Neural progenitor cell (in vitro differentiated cells): ENCODE measurements around the gene SNX1.

Experiments used
- EZH2phosphoT487 ChIP-seq: fragments of 200-600 bp; sonication (generic); IDR thresholded peaks from 2 replicates; pipeline ENCODE4 v1.6.1; 2017; ENCODE audit warnings: antibody characterized with exemption
- TF ChIP-seq, protein P1 (sequence below): fragments of 200-600 bp; sonication (generic); IDR thresholded peaks from 2 replicates; pipeline ENCODE4 v1.5.1; 2017; ENCODE audit warnings: antibody characterized with exemption, mild to moderate bottlenecking

DNA sequence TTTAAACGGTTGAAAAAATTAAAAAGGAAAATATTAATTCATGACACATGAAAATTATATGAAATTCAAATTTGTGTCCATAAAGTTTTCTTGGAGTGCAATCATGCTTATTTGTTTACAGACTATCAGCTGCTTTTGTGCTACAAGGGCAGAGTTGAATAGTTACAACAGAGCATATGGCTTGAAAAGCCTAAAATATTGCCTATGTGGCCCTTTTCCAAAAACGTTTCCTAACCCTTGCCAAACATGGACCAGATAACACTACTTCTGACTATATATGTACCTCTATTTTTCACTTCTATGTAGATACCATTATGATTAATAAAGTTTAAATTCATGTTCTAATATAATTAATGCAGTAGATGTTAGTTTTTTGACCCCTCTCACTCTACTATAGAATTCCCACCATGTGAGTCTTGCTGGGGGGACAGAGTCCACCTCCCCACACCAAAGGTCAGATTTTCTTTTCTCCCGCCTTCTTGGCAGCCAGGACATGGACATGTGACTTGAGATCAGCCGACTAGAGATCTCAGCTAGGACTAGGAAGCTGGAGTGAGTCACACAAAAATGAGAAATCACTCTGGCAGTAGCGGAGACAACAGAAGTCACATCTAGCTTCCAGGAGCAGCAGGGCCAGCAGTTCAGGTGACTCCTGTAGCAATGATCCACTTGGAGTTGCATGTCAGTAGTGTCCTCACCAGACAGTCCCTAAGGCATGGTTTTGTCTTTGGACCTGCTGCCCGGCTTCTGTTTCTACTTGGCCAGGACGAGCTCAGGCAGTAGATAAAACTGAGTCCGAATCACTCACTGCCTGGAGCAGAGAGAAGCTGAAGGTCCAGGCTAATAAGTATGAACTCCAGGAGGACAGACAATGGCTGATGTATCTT is 24.6 kb upstream of the SNX1 start:
- TF ChIP-seq, protein P1, sequence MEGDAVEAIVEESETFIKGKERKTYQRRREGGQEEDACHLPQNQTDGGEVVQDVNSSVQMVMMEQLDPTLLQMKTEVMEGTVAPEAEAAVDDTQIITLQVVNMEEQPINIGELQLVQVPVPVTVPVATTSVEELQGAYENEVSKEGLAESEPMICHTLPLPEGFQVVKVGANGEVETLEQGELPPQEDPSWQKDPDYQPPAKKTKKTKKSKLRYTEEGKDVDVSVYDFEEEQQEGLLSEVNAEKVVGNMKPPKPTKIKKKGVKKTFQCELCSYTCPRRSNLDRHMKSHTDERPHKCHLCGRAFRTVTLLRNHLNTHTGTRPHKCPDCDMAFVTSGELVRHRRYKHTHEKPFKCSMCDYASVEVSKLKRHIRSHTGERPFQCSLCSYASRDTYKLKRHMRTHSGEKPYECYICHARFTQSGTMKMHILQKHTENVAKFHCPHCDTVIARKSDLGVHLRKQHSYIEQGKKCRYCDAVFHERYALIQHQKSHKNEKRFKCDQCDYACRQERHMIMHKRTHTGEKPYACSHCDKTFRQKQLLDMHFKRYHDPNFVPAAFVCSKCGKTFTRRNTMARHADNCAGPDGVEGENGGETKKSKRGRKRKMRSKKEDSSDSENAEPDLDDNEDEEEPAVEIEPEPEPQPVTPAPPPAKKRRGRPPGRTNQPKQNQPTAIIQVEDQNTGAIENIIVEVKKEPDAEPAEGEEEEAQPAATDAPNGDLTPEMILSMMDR, result no peak
- TF ChIP-seq EZH2phosphoT487, result no peak
